GM13977 (cell line): Measurements from ENCODE around the gene RNLS.
"Not testable (repeated sequence)": the region's sequence is repeated elsewhere in the genome, so short reads cannot be mapped to it uniquely, and the experiment has no call there.

Source experiments
- DNase-seq: peaks from one replicate; pipeline ENCODE4 v3.0.0; 2012; ENCODE audit warnings: low spot score
- in situ Hi-C: fragments of 300-500 bp; cut with MboI; formaldehyde crosslinking; loops from one replicate; pipeline ENCODE4 v1.12.0; 2022; ENCODE audit warnings: low sequenced_read_pairs, low pct_unique_long_range_greater_than_20kb, mixed read lengths, inconsistent platforms; ENCODE audit not compliant: unreplicated experiment
- TF ChIP-seq, protein P1 (sequence below): IDR thresholded peaks from 2 replicates; pipeline ENCODE4 v1.5.1; 2012; ENCODE audit warnings: mild to moderate bottlenecking, control low read depth; ENCODE audit not compliant: insufficient read depth; ENCODE audit errors: extremely low read depth, missing control alignments

RNLS gene

DNA sequence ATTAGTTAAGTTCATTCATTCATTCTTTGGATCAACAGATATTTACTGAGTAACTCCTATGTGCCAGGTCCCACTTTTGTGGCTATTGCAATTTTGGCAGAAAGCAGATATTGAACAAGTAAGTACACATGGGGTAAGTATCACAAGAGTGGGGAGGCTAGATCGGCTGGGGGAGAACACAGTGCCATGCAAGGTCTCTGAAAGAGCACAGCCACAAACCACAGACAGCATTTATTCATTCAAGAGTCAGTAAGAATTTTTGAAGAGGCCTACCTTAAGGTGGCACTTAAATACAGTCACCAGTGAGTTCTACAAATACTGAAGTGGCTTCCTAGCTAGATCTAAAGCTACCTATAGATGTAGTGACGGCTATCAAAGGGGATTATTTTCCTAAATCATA, 304.2 kb downstream of the RNLS start:
- TF ChIP-seq, protein P1, sequence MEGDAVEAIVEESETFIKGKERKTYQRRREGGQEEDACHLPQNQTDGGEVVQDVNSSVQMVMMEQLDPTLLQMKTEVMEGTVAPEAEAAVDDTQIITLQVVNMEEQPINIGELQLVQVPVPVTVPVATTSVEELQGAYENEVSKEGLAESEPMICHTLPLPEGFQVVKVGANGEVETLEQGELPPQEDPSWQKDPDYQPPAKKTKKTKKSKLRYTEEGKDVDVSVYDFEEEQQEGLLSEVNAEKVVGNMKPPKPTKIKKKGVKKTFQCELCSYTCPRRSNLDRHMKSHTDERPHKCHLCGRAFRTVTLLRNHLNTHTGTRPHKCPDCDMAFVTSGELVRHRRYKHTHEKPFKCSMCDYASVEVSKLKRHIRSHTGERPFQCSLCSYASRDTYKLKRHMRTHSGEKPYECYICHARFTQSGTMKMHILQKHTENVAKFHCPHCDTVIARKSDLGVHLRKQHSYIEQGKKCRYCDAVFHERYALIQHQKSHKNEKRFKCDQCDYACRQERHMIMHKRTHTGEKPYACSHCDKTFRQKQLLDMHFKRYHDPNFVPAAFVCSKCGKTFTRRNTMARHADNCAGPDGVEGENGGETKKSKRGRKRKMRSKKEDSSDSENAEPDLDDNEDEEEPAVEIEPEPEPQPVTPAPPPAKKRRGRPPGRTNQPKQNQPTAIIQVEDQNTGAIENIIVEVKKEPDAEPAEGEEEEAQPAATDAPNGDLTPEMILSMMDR: no peak
- in situ Hi-C loops: no loop called here
- no peak for DNase-seq

DNA sequence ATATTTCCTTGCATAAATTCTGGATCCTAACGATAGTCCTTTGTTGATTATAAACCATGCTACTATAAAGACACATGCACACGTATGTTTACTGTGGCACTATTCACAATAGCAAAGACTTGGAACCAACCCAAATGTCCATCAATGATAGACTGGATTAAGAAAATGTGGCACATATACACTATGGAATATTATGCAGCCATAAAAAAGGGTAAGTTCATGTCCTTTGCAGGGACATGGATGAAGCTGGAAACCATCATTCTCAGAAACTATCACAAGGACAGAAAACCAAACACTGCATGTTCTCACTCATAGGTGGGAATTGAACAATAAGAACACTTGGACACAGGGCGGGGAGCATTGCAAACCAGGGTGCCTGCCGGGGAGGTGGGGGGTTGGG, 306.2 kb downstream of the RNLS start:
- DNase-seq, in situ Hi-C loops: not testable (repeated sequence)

DNA sequence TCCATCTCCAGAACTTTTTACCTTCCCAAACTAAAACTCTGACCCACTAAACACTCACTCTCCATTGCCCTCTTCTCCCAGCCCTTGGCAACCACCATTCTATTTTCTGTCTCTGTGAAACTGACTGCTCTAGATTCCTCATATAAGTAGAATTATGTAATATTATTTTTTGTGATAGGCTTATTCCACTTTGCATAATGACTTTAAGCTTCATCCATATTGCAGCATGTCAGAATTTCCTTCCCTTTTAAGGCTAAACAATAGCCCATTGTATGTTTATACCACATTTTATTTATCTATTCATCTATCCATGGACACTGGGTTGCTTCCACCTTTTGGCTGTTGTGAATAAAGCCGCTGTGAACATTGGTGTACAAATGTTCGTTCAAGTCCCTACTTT, 308.8 kb downstream of the RNLS start:
- TF ChIP-seq, protein P1: no peak
- in situ Hi-C loops: loop anchor here (5.0 kb wide), 1 partner anchor 113 kb away; no protein-coding TSS in a partner anchor
- no peak for DNase-seq

DNA sequence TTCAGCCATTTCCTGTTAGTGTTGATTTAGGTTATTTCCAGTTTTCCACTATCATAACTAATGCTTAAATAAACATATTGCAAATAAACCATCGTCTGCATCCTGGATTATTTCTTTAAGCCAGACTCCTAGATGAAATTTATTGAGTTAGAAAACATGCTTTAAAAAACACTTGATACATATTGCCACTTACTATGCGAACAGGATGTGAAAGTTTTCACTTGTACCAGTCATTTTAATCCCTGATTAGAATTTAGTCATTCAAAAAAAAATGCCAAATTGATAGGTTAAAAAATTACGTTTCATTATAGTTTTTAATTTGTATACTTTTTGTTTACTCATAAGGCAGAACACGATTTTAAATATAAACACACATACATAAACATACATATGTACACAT, 309.6 kb downstream of the RNLS start:
- no peak for DNase-seq
- TF ChIP-seq, protein P1: no peak
- in situ Hi-C loops: loop anchor here (5.0 kb wide), 1 partner anchor 114 kb away; no protein-coding TSS in a partner anchor

DNA sequence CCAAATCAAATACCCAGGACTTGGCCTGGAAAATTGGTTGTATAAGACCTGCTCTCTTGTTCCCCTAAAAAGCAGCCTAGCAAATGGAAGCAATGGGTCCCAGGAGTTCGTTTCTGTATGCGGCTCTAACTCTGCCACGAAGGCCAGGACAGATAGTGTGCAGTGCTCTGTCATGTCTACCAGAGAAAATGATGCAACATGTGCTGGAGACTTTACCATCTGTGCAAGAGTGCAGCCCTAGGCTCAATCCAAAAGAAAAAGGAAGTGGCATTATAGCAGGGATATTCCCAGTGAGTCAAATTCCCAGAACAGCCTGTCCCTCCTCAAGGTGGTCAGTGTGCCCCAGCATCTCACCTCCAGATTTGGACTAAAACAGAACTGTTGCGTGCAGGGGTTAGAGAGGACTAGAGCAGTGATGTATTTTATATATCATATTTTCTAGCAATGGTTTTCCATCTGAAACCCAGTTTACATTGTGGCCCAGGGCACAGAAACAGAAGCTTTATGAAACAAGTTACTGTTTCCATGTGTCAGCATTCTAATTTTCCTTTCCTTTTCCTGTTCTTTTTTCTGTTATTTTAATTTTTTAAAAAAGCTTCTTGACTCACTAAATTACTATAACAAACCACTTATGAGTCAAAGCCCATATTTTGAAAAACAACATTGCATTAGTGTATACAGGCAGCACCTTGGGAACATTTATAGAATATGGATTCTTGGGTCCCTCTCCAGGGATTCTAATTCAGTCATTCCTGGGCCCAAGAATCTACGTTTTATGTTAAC, 311.2 kb downstream of the RNLS start:
- no peak for DNase-seq
- TF ChIP-seq, protein P1: no peak
- in situ Hi-C loops: loop anchor here (5.0 kb wide), 1 partner anchor 115 kb away; no protein-coding TSS in a partner anchor

DNA sequence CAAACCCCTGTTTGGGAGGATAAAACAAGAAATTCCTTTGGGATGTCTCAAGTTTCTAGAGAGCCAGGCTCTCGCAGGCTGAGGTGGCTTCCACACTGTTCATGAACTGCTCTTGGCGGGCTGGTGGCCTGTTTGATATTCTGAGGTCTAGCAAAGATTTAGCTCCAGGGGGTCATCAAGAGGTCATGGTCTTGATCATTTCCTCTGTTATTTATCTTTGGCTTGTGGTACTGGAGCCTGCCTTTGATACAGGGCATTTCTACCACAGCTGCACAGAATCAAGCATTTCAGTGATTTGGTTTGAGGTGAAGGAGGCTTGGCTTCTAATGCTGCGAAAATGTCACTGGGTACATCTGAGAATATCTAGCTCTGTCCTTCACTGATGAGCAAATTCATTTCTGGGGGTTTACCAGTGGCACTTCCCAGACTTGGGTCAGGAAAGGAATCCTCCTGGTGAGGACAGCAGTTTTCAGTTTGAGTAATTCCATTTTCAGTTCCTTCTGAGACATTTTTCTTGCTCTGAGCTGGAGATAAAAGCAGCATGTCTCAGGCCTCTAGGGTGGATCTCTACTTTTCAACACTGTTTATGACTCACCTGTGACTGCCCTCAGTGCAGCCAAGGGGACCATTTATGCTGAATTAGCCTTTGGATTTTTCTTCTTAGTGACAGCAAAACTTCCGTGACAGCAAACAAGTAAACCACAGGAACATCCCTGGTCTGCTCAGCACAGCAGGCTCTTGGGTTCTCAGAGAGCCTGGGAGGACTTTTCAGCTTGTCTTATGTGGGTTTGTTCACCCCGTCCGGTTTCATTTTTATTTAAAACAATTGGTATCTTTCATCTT, 312.0 kb downstream of the RNLS start:
- in situ Hi-C loops: loop anchor here (5.0 kb wide), 1 partner anchor 116 kb away; no protein-coding TSS in a partner anchor
- DNase-seq: peak; percentile 43
- TF ChIP-seq, protein P1: no peak
